ENCODE results near the gene IQCH.
A peak's percentile ranks its signal among the peaks of the same experiment; 100 is the strongest.

GRCh38 chr15:67542420-67543347 is 288.1 kb downstream of the IQCH start, which contains the start of gene MAP2K5:
- TF ChIP-seq, protein P1, sequence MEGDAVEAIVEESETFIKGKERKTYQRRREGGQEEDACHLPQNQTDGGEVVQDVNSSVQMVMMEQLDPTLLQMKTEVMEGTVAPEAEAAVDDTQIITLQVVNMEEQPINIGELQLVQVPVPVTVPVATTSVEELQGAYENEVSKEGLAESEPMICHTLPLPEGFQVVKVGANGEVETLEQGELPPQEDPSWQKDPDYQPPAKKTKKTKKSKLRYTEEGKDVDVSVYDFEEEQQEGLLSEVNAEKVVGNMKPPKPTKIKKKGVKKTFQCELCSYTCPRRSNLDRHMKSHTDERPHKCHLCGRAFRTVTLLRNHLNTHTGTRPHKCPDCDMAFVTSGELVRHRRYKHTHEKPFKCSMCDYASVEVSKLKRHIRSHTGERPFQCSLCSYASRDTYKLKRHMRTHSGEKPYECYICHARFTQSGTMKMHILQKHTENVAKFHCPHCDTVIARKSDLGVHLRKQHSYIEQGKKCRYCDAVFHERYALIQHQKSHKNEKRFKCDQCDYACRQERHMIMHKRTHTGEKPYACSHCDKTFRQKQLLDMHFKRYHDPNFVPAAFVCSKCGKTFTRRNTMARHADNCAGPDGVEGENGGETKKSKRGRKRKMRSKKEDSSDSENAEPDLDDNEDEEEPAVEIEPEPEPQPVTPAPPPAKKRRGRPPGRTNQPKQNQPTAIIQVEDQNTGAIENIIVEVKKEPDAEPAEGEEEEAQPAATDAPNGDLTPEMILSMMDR (IDR thresholded peaks at IDR 0.05 in 8 of 11, conservative IDR thresholded peaks at IDR 0.05 in 3 of 11) = no peak
- TF ChIP-seq POLR2A (IDR thresholded peaks at IDR 0.05) = peak in 1 of 3 donors; percentile 34
